OCI-LY1 (cell line): ENCODE results near the gene NBPF11.
A peak's percentile ranks its signal among the peaks of the same experiment; 100 is the strongest.
"Not testable (repeated sequence)": the region's sequence is repeated elsewhere in the genome, so short reads cannot be mapped to it uniquely, and the experiment has no call there.

Experiments
- H2AFZ ChIP-seq: fragments of 200-600 bp; sonication (generic), shearing (Covaris generic); 2 replicates; pipeline ENCODE4 v1.6.0; 2014; ENCODE audit warnings: antibody characterized with exemption, mild to moderate bottlenecking, low read length
- H3F3A ChIP-seq: fragments of 200-600 bp; sonication (generic), shearing (Covaris generic); 2 replicates; pipeline ENCODE4 v1.6.0; 2014; ENCODE audit warnings: mild to moderate bottlenecking, antibody characterized with exemption, low read length, moderate library complexity; ENCODE audit not compliant: insufficient read depth
- H3K27ac ChIP-seq: fragments of 200-600 bp; sonication (generic); 2 replicates; pipeline ENCODE4 v1.5.1; 2014; ENCODE audit warnings: low read length, mixed run types, mild to moderate bottlenecking, low read depth; ENCODE audit not compliant: poor library complexity, severe bottlenecking
- H3K27me3 ChIP-seq: fragments of 200-600 bp; sonication (generic); 2 replicates; pipeline ENCODE4 v1.6.0; 2014; ENCODE audit warnings: antibody characterized with exemption, mild to moderate bottlenecking, low read length, moderate library complexity; ENCODE audit not compliant: insufficient read depth
- H3K36me3 ChIP-seq: fragments of 200-600 bp; sonication (generic); 2 replicates; pipeline ENCODE4 v1.6.1; 2014; ENCODE audit warnings: mild to moderate bottlenecking, antibody characterized with exemption, low read length, moderate library complexity, mixed read lengths; ENCODE audit not compliant: insufficient read depth
- H3K4me1 ChIP-seq: fragments of 200-600 bp; sonication (generic); 2 replicates; pipeline ENCODE4 v1.5.1; 2014; ENCODE audit warnings: mild to moderate bottlenecking, low read length, moderate library complexity; ENCODE audit not compliant: insufficient read depth, severe bottlenecking
- H3K4me2 ChIP-seq: fragments of 200-600 bp; sonication (generic), shearing (Covaris generic); 2 replicates; pipeline ENCODE4 v1.6.1; 2014; ENCODE audit warnings: low read length
- H3K4me3 ChIP-seq: fragments of 200-600 bp; sonication (generic); 2 replicates; pipeline ENCODE4 v1.5.1; 2014; ENCODE audit warnings: low read length, low read depth, mild to moderate bottlenecking, mixed read lengths; ENCODE audit not compliant: poor library complexity, severe bottlenecking
- H3K79me2 ChIP-seq: fragments of 200-600 bp; shearing (Covaris generic); 2 replicates; pipeline ENCODE4 v1.6.1; 2016; ENCODE audit warnings: mixed run types, low read length, mixed read lengths; ENCODE audit not compliant: insufficient read depth
- H3K9ac ChIP-seq: fragments of 200-600 bp; sonication (generic), shearing (Covaris generic); 2 replicates; pipeline ENCODE4 v1.6.1; 2014; ENCODE audit warnings: mild to moderate bottlenecking, low read length, mixed read lengths
- H3K9me2 ChIP-seq: fragments of 200-600 bp; sonication (generic), shearing (Covaris generic); 2 replicates; pipeline ENCODE4 v1.6.1; 2014; ENCODE audit warnings: low read depth, mild to moderate bottlenecking, low read length, mixed read lengths
- H3K9me3 ChIP-seq: fragments of 200-600 bp; shearing (Covaris generic); 2 replicates; pipeline ENCODE4 v1.6.1; 2014; ENCODE audit warnings: low read length, mixed read lengths
- H4K20me1 ChIP-seq: fragments of 200-600 bp; sonication (generic), shearing (Covaris generic); 2 replicates; pipeline ENCODE4 v1.6.0; 2016; ENCODE audit warnings: mild to moderate bottlenecking, low read length; ENCODE audit not compliant: insufficient read depth

Gene NBPF11

DNA sequence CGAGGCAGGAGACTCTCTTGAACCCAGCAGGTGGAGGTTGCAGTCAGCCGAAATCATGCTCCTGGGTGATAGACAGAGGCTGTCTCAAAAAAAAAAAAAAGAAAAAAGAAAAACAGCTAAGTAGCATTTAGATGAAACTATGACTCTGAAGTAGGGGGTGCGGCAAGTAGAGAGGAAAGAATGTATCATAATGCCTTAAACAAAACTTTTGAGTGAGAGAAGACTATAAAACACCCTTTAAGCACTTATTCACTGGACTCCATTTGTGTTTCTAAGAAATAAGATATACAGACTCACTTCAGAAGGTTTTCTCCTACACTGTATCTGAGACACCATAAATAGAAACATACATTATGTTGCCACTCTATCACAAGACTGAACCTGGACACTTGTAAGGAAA, 74.6 kb downstream of the NBPF11 start:
- not testable (repeated sequence) for H2AFZ ChIP-seq, H3K9me3 ChIP-seq, H3K4me2 ChIP-seq, H3K9ac ChIP-seq, H4K20me1 ChIP-seq, H3K79me2 ChIP-seq, H3K27me3 ChIP-seq, H3K9me2 ChIP-seq, H3K27ac ChIP-seq, H3K4me3 ChIP-seq, H3K36me3 ChIP-seq, H3K4me1 ChIP-seq, H3F3A ChIP-seq

DNA sequence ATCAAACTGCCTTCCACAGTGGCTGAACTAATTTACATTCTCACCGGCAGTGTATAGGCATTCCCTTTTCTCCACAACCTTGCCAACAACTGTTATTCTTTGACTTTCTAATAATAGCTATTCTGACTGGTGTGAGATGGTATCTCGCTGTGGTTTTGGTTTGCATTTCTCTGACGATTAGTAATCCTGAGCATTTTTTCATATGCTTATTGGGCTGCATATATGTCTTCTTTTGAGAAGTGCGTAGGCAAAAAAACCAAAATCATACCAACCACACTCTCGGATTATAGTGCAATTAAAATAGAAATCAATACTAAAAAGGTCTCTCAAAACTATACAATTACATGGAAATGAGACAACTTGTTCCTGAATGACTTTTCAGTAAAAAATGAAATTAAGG, 78.7 kb downstream of the NBPF11 start:
- H3K36me3 ChIP-seq, H3F3A ChIP-seq, H3K79me2 ChIP-seq, H3K27ac ChIP-seq, H2AFZ ChIP-seq, H3K4me2 ChIP-seq, H3K27me3 ChIP-seq, H3K9me3 ChIP-seq, H4K20me1 ChIP-seq, H3K4me1 ChIP-seq, H3K9ac ChIP-seq, H3K9me2 ChIP-seq, H3K4me3 ChIP-seq: not testable (repeated sequence)

DNA sequence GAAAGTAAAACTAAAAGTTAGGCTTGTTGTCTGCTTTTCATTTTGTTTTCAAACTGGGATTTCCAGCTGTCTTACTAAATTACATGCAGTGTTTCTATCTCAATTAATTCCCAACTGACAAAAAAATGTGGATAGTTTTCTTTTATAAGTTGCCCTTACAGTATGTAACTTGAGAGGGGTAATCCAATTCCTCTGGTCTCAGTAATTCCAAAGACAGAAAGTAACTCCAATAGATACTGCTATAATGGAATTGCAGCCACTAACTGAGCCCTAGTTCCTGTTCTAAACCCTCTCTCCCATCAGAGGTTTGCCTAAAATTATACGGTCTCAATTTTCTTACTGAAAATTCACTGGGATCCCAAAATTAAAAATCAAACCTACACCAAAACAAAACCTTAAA, 83.5 kb downstream of the NBPF11 start:
- not testable (repeated sequence) for H3F3A ChIP-seq, H3K79me2 ChIP-seq, H3K36me3 ChIP-seq, H2AFZ ChIP-seq, H3K9ac ChIP-seq, H3K4me1 ChIP-seq, H3K27ac ChIP-seq, H3K9me3 ChIP-seq, H4K20me1 ChIP-seq, H3K4me3 ChIP-seq, H3K4me2 ChIP-seq, H3K9me2 ChIP-seq, H3K27me3 ChIP-seq

DNA sequence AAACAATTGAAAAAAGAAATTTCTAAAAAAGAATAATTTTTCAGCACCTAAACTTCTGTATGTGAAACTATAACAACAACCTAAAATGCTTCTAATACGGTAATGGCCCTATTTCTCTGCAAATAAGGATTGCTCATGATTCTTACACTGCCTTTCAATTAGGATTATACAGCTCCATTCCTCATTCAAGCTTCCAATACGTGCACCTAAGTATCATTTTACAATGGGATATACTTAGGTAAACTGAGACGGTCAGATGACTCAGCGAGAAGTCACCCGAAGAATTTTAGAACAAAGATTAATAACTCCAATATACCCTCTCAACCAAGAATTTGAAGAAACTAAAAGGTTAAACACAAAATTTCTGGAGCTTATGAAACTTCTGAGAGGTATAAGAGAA, 83.9 kb downstream of the NBPF11 start:
- not testable (repeated sequence) for H3K4me1 ChIP-seq, H3F3A ChIP-seq, H3K9me3 ChIP-seq, H3K27ac ChIP-seq, H2AFZ ChIP-seq, H3K36me3 ChIP-seq, H3K27me3 ChIP-seq, H3K9me2 ChIP-seq, H3K4me2 ChIP-seq, H3K79me2 ChIP-seq, H4K20me1 ChIP-seq, H3K4me3 ChIP-seq, H3K9ac ChIP-seq

DNA sequence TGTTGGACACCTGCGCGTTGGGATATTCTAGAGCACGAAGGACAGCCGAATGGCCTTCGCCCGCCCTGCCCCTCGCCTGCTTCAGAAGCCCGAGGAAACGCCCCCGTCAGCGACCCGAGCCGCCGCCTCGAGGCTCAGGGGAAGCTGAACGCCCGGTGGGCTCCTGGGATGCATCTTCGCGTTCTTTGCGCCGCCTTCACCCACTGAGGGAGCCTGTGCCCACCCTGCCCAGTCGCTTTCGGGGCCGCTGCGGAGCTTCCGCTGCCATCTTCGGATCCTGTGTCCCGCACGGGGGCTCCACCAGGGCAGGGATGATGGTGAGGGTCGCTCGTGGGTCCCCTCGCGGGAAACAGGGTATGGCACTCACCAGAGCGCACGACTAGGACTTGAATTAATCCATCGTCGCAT, 91.8 kb downstream of the NBPF11 start:
- H3K4me1 ChIP-seq, H3F3A ChIP-seq, H3K9me3 ChIP-seq, H2AFZ ChIP-seq, H3K9ac ChIP-seq, H3K9me2 ChIP-seq, H3K27ac ChIP-seq, H3K79me2 ChIP-seq, H3K27me3 ChIP-seq, H3K36me3 ChIP-seq, H4K20me1 ChIP-seq: not testable (repeated sequence)
- peak overlapping the region; percentile 32; the same call in 1 of the 2 replicates for H3K4me2 ChIP-seq
- peak overlapping the region; percentile 39 for H3K4me3 ChIP-seq

DNA sequence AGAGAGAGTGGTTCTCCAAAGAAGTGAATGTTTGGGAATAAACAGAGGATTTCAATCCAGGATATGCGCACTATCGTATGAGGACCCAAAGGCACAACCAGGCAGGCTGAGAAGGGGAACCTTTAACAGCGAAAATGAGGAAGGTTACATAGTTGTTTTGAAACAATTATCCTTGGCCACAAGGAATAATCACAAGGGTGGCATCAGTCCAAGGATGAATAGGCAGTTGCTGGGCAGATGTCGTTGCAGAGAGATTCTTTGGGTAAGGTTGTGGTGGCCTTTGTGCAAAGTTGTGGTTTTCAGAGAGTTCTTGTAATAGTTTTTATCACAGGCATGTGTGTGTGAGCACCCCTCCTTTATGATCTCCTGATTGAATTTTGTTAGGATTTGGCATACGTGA, 94.7 kb downstream of the NBPF11 start:
- H2AFZ ChIP-seq, H3K9me3 ChIP-seq, H3K79me2 ChIP-seq, H3K9ac ChIP-seq, H3K36me3 ChIP-seq, H3K27ac ChIP-seq, H3K4me1 ChIP-seq, H3K27me3 ChIP-seq, H3K4me2 ChIP-seq, H4K20me1 ChIP-seq, H3K4me3 ChIP-seq, H3F3A ChIP-seq, H3K9me2 ChIP-seq: not testable (repeated sequence)
